Lower lobe of right lung (tissue), 2 donors: ENCODE measurements around the gene CHP1. TPM values are rescaled to one million over a fixed set of nuclear protein-coding genes. Genes with fewer than 3 reads are reported as not detected.

Experiments used
- ATAC-seq, 2 donors: fragments of 200-7000 bp; cut with Tn5 transposase; one replicate each; pipeline ENCODE4 v1.9.1; 2020 to 2022; ENCODE audit warnings: mild to moderate bottlenecking in 2 of 2, moderate library complexity in 2 of 2
- DNase-seq: peaks from one replicate; pipeline ENCODE4 v3.0.0-alpha.2; 2020
- H3K27ac ChIP-seq: fragments of 200-600 bp; one replicate; pipeline ENCODE4 v1.8.0; 2022
- H3K27me3 ChIP-seq: fragments of 200-600 bp; one replicate; pipeline ENCODE4 v1.8.0; 2022; ENCODE audit warnings: low read depth
- H3K36me3 ChIP-seq: fragments of 200-600 bp; one replicate; pipeline ENCODE4 v1.8.0; 2022; ENCODE audit warnings: mild to moderate bottlenecking
- H3K4me1 ChIP-seq: fragments of 200-600 bp; one replicate; pipeline ENCODE4 v1.8.0; 2022
- H3K4me3 ChIP-seq: fragments of 200-600 bp; one replicate; pipeline ENCODE4 v1.8.0; 2022; ENCODE audit warnings: mild to moderate bottlenecking
- H3K9me3 ChIP-seq: fragments of 200-600 bp; one replicate; pipeline ENCODE4 v1.8.0; 2022
- CTCF ChIP-seq: fragments of 200-600 bp; IDR thresholded peaks from one replicate; pipeline ENCODE4 v1.8.0; 2022; ENCODE audit warnings: antibody characterized with exemption, mild to moderate bottlenecking
- intact Hi-C: fragments of 100-400 bp; cut with DNase I; formaldehyde crosslinking; loops from one replicate; pipeline ENCODE4 v1.11.0; 2022
- total RNA-seq: library from RNA; stranded (reverse); fragmentation: NEBNext Ultra II Directional; extraction: Animal tissue kit (Norgen Biotek cat#: 25700); gene quantifications from one replicate; pipeline ENCODE4 v1.2.1, GENCODE V29; 2021
- donor health status: DM: no; HTN: yes; CAD: no; lungs with severe emphysema.

The CHP1 gene
- total RNA-seq, 1 donor from 2014 or later, result 159 TPM

GRCh38 chr15:41203395-41203794 lies 27.7 kb upstream of the CHP1 start:
- no peaks in the 10 kb centered on the region for H3K9me3 ChIP-seq
- H3K36me3 ChIP-seq, result no peaks in the 10 kb centered on the region
- ATAC-seq (no peak), DNase-seq (no peak)
- intact Hi-C loops, result no loop called here
- TF ChIP-seq CTCF, result no peak
- H3K4me3 ChIP-seq, result no peak overlapping the region
- no peak overlapping the region for H3K27ac ChIP-seq
- H3K4me1 ChIP-seq, result no peaks in the 10 kb centered on the region
- H3K27me3 ChIP-seq, result no peaks in the 10 kb centered on the region

- H3K9me3 ChIP-seq, result no peaks in the 10 kb centered on the region
- ATAC-seq, result no peak
- H3K4me3 ChIP-seq, result no peak overlapping the region
- H3K4me1 ChIP-seq, result no peaks in the 10 kb centered on the region
- TF ChIP-seq CTCF, result no peak
- no peaks in the 10 kb centered on the region for H3K27me3 ChIP-seq
- intact Hi-C loops, result no loop called here
- no peaks in the 10 kb centered on the region for H3K36me3 ChIP-seq
- no peak for DNase-seq
- H3K27ac ChIP-seq, result no peak overlapping the region
Measured at GRCh38 chr15:41205315-41205714, 25.8 kb upstream of the CHP1 start.

DNA sequence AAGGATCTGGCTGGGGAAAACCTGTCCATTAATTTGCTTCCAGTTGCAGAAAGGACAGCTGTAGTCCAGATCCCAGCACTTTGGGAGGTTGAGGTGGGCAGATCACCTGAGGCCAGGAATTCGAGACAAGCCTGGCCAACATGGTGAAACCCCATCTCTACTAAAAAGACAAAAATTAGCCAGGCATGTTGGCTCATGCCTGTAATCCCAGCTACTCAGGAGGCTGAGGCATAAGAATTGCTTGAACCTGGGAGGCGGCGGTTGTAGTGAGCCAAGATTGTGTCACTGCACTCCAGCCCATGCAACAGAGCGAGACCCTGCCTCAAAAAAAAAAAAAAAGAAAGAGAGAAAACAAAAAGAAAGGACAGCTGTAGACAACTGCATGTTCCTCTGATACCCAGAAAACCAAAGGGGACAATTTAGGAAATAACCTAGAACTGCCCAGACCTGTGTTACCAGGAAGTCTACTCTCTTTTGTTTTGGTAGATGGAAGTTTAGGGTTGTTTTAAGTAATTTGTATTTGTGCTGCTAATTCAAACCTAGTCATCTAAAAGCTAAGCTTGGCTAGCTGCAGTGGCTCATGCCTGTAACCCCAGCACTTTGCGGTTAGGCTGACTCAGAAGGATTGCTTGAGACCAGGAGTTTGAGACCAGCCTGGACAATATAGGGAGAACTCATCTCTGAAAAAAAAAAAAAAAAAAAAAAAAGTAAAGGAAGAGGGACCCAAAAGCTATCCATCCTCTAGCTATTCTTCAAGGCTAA lies 23.2 kb upstream of the CHP1 start:
- no peak for TF ChIP-seq CTCF
- intact Hi-C loops, result no loop called here
- Histone ChIP-seq H3K9me3 (no peaks in the 10 kb centered on the region), H3K27ac (no peak overlapping the region), H3K4me3 (no peak overlapping the region), H3K4me1 (no peaks in the 10 kb centered on the region), H3K36me3 (no peaks in the 10 kb centered on the region), H3K27me3 (no peaks in the 10 kb centered on the region)
- no peak for DNase-seq
- ATAC-seq, result no peak

DNA sequence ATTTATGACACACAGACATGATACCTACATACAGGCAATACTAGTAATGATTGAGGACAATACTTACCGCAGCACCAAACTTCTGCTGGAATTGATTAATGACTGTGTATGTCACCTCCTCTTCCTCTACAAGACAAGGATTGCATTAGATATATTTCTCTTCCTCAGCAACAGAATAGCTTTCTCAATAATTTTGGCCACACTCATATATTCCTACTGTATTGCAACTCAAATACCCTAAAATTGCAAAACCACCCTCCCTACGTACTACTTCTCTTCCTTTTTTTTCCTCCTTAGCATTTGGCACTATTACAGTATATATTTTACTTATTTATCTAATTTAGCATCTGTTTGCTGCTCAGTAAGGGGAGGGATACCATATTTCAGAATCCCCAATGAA lies 15.4 kb upstream of the CHP1 start:
- Histone ChIP-seq H3K4me1 (no peaks in the 10 kb centered on the region), H3K27me3 (peaks cover 6% of the 10 kb centered on the region), H3K36me3 (no peaks in the 10 kb centered on the region), H3K9me3 (no peaks in the 10 kb centered on the region), H3K4me3 (no peak overlapping the region), H3K27ac (no peak overlapping the region)
- intact Hi-C loops, result no loop called here
- ATAC-seq (peak; percentile 23 to 61), DNase-seq (no peak)
- TF ChIP-seq CTCF, result no peak

DNA sequence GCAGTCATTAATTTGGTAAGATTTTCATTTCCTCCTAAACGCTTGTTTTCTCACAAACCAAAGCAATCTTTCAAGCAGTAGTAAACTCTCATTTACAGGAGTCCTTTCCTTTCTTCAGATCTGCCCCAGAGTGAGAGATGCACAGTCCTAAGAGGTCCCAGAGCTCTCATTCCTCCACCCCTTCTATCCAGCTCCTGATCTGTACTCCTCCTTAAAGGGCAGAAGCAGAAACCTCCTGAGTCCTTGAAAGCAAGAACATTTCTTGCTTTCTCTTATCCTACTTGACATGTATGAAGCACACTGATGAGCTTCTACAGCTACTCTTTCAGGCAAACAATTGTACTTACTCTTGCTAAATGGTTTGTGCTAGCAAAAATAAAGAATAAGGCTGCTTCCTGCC lies 12.2 kb upstream of the CHP1 start:
- intact Hi-C loops, result no loop called here
- DNase-seq (no peak), ATAC-seq (no peak)
- H3K27me3 ChIP-seq, result peaks cover 16% of the 10 kb centered on the region
- TF ChIP-seq CTCF, result no peak
- H3K4me1 ChIP-seq, result no peaks in the 10 kb centered on the region
- H3K4me3 ChIP-seq, result no peak overlapping the region
- H3K27ac ChIP-seq, result no peak overlapping the region
- H3K36me3 ChIP-seq, result no peaks in the 10 kb centered on the region
- H3K9me3 ChIP-seq, result no peaks in the 10 kb centered on the region
